Measurements from ENCODE around the gene L1TD1.
A peak's percentile ranks its signal among the peaks of the same experiment; 100 is the strongest.
"Not testable (repeated sequence)": the region's sequence is repeated elsewhere in the genome, so short reads cannot be mapped to it uniquely, and the experiment has no call there.

Gene L1TD1

GRCh38 chr1:62208087-62208486 lies 13.4 kb downstream of the L1TD1 start:
- no peak for DNase-seq

GRCh38 chr1:62208970-62209369 lies 14.3 kb downstream of the L1TD1 start:
- DNase-seq = no peak

GRCh38 chr1:62209931-62210595 lies 15.4 kb downstream of the L1TD1 start:
- DNase-seq = no peak

- peak; percentile 23 for DNase-seq
Measured at GRCh38 chr1:62210960-62211359, 16.3 kb downstream of the L1TD1 start.

- DNase-seq = no peak
Measured at GRCh38 chr1:62212411-62212810, 17.8 kb downstream of the L1TD1 start.

GRCh38 chr1:62213075-62213914 lies 18.6 kb downstream of the L1TD1 start:
- no peak for DNase-seq

- DNase-seq = no peak
Measured at GRCh38 chr1:62218604-62219003, 24.0 kb downstream of the L1TD1 start.

- not testable (repeated sequence) for DNase-seq
Measured at GRCh38 chr1:62220456-62220855, 25.8 kb downstream of the L1TD1 start.

GRCh38 chr1:62221171-62221570 lies 26.5 kb downstream of the L1TD1 start:
- DNase-seq = no peak

GRCh38 chr1:62222321-62222720 lies 27.7 kb downstream of the L1TD1 start:
- DNase-seq = no peak

- no peak for DNase-seq
Measured at GRCh38 chr1:62224182-62224581, 29.5 kb downstream of the L1TD1 start.

GRCh38 chr1:62227496-62227895 lies 32.8 kb downstream of the L1TD1 start:
- DNase-seq = no peak

GRCh38 chr1:62228136-62228882 lies 33.7 kb downstream of the L1TD1 start:
- no peak for DNase-seq

- DNase-seq = no peak
Measured at GRCh38 chr1:62228883-62229187, 34.2 kb downstream of the L1TD1 start.

- DNase-seq = no peak
Measured at GRCh38 chr1:62229468-62229867, 34.8 kb downstream of the L1TD1 start.

GRCh38 chr1:62229932-62230331 lies 35.3 kb downstream of the L1TD1 start:
- DNase-seq = no peak

- no peak for DNase-seq
Measured at GRCh38 chr1:62230718-62231117, 36.1 kb downstream of the L1TD1 start.

GRCh38 chr1:62232871-62233278 lies 38.2 kb downstream of the L1TD1 start:
- no peak for DNase-seq

GRCh38 chr1:62233926-62234450 lies 39.3 kb downstream of the L1TD1 start:
- no peak for DNase-seq

GRCh38 chr1:62234688-62235087 lies 40.0 kb downstream of the L1TD1 start:
- DNase-seq = no peak

GRCh38 chr1:62235576-62235975 lies 40.9 kb downstream of the L1TD1 start:
- no peak for DNase-seq

GRCh38 chr1:62237361-62237760 lies 42.7 kb downstream of the L1TD1 start:
- no peak for DNase-seq

GRCh38 chr1:62237950-62238374 lies 43.3 kb downstream of the L1TD1 start:
- no peak for DNase-seq

- no peak for DNase-seq
Measured at GRCh38 chr1:62238507-62238906, 43.9 kb downstream of the L1TD1 start.

Measured in NCI-H2029 treated with DMSO at 0.1 percent for 48 hours (cell line).